Mucosa of stomach (tissue), 1 donor: ENCODE measurements around the gene BAIAP2.
A peak's percentile ranks its signal among the peaks of the same experiment; 100 is the strongest.

ENCODE experiments used
- H3K27me3 ChIP-seq: one replicate; pipeline ENCODE4 v1.7.0; 2013; ENCODE audit warnings: mild to moderate bottlenecking, low read length; ENCODE audit not compliant: control insufficient read depth, insufficient read depth
- H3K36me3 ChIP-seq: one replicate; pipeline ENCODE4 v1.7.0; 2013; ENCODE audit warnings: low read length; ENCODE audit not compliant: control insufficient read depth, insufficient read depth
- H3K4me1 ChIP-seq: one replicate; pipeline ENCODE4 v1.7.0; 2013; ENCODE audit warnings: mild to moderate bottlenecking, low read length; ENCODE audit not compliant: control insufficient read depth, insufficient read depth
- H3K4me3 ChIP-seq: one replicate; pipeline ENCODE4 v1.7.0; 2013; ENCODE audit warnings: low read length
- H3K9ac ChIP-seq: one replicate; pipeline ENCODE4 v1.7.0; 2013; ENCODE audit warnings: mild to moderate bottlenecking, low read length, moderate library complexity
- H3K9me3 ChIP-seq: one replicate; pipeline ENCODE4 v1.7.0; 2013; ENCODE audit warnings: mild to moderate bottlenecking, low read length, moderate library complexity; ENCODE audit not compliant: control insufficient read depth
- donor health status: Pancreatic carcinoma.

Gene BAIAP2

GRCh38 chr17:81129289-81129688, 94.3 kb downstream of the BAIAP2 start:
- Histone ChIP-seq H3K9ac (no peak overlapping the region), H3K4me1 (peaks cover 10% of the 10 kb centered on the region)

DNA sequence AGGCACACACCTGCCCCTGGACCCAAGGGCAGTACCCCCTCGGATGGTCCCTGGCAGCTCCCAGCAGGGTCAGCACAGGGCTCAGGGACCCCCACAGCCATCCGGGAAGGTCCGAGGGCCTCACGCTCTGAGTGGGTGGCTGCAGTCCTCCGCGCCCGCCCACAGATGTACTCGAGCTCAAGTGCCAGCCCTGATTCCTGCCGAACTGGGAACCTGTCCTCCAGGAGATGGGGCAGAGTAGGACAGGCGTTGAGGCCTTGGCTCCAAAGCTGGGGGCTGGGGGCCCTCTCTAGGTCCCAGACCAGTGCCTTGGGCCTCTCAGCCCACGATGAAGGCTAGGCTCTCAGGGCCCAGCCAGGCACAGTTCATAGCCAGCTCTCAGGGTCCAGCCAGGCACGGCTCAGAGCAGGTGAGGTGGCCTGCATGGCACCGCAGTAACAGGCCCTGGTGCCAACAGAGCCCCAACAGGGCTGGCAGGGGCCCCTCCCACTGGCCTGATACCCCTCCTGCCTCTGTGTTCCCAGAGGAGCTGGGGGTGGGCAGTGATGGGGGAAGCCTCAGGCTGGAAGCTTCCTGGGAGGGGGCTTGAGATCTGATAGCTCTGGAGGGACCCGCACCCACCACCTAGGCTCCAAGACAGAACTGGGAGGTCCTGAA, 94.9 kb downstream of the BAIAP2 start:
- H3K9ac ChIP-seq, result no peak overlapping the region
- no peaks in the 10 kb centered on the region for H3K9me3 ChIP-seq
- no peaks in the 10 kb centered on the region for H3K27me3 ChIP-seq
- H3K4me1 ChIP-seq, result peaks cover 10% of the 10 kb centered on the region
- H3K4me3 ChIP-seq, result no peak overlapping the region
- no peaks in the 10 kb centered on the region for H3K36me3 ChIP-seq

More at GRCh38 chr17:81129289-81129688, 94.3 kb downstream of the BAIAP2 start:
- Histone ChIP-seq H3K4me3 (no peak overlapping the region), H3K27me3 (no peaks in the 10 kb centered on the region), H3K9me3 (no peaks in the 10 kb centered on the region), H3K36me3 (no peaks in the 10 kb centered on the region)

DNA sequence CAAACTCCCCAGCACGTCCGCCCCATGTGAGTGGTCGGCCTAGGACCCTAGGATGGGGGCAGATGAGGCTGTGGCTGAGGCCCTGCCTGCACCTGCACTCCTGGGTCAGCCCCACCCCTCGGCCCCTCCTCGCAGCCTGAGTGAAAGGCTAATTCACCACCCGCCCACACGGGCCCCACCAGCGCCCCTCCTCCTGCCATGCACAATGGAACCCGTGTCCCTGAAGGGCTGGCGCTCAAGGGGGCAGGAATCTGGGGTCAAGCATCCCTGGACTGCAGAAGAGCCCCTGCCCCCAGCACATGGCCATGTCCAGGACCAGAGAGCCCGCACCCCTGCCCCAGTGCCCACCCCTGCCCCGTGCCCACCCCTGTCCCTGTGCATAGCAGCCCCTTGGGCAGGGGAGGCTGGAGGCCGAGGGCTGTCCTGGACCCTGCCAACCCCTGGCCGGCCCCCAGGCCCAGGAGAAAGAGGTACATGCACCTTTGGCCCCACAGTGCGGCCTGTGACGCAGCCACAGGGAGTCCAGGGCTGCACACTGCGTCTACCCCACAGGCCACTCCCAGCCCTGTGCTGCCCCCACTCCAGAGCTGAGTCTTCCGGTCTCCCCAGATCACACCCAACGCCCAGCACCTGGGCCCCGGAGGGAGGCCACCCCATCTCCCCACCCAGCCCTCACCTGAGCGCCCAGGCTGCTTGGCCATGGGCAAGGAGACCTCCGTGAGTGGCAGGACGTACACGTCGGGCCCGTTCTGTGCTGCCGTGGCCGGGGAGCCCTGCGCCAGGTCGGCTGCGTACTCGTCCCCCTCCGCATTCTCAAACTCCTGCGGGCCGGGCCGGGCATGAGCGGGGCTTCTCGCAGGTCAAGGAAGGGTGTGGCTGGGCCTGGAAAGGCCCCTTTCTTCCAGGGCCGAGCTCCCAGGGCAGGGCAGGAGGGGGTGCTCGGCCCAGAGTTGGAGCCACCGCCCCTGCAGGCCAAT, 95.7 kb downstream of the BAIAP2 start:
- Histone ChIP-seq H3K4me1 (peaks cover 10% of the 10 kb centered on the region), H3K27me3 (no peaks in the 10 kb centered on the region), H3K9me3 (no peaks in the 10 kb centered on the region), H3K4me3 (no peak overlapping the region), H3K9ac (peak overlapping the region; percentile 51), H3K36me3 (no peaks in the 10 kb centered on the region)

DNA sequence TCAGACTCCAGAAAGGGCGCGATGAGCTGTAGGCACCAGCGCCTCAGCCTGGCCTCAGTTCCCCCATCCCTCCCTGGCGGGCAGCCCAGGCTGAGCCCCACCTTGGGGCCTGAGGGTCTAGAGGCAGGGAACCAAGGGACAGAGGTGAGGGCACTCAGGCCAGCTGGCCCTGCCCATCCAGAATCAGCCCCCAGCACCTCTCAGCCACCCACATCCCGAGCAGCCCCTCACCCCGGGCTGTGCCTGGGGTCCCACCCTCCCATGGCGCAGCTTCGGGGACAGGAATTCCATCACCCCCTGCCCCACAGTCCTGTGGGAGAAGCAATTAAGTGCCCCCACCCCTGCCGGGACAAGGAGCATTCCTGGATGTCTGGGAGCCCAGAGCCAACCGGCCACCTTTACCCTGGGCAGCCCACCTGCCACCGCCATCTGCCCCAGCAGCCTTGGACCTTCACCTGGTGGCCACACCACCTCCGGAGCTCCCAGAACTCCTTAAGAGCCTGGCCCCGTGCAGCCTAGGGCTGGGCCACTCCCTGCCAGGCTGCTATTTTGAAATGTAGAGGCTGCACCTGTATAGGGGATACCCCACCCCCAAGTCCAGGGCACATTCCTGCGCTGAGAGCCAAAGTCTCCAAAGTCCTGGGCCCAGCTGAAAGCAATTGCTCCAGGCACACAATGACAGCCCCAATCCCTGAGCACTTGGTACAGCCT, 96.7 kb downstream of the BAIAP2 start:
- Histone ChIP-seq H3K27me3 (no peaks in the 10 kb centered on the region), H3K36me3 (no peaks in the 10 kb centered on the region), H3K4me3 (no peak overlapping the region), H3K9ac (peak overlapping the region; percentile 51), H3K4me1 (peaks cover 10% of the 10 kb centered on the region), H3K9me3 (no peaks in the 10 kb centered on the region)

DNA sequence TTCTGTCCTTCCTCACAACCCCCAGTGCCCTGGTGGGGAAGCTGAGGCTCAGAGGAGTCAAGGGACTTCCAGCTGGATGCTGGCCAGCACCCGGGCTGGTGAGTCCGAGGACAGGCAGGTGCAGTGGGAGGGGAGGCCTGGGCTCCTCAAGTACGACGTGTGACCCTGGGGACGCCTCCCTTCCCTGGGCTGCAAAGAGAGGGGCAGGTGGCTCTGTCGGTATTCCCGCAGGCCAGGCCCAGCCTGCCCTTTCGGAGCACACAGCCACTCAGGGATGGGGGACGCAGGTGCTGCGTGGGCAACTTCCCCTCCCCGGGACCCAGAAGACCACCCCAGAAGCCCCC, 97.2 kb downstream of the BAIAP2 start:
- H3K9ac ChIP-seq, result peak overlapping the region; percentile 1
- no peaks in the 10 kb centered on the region for H3K27me3 ChIP-seq
- no peaks in the 10 kb centered on the region for H3K9me3 ChIP-seq
- H3K36me3 ChIP-seq, result no peaks in the 10 kb centered on the region
- H3K4me3 ChIP-seq, result no peak overlapping the region
- H3K4me1 ChIP-seq, result peaks cover 10% of the 10 kb centered on the region

DNA sequence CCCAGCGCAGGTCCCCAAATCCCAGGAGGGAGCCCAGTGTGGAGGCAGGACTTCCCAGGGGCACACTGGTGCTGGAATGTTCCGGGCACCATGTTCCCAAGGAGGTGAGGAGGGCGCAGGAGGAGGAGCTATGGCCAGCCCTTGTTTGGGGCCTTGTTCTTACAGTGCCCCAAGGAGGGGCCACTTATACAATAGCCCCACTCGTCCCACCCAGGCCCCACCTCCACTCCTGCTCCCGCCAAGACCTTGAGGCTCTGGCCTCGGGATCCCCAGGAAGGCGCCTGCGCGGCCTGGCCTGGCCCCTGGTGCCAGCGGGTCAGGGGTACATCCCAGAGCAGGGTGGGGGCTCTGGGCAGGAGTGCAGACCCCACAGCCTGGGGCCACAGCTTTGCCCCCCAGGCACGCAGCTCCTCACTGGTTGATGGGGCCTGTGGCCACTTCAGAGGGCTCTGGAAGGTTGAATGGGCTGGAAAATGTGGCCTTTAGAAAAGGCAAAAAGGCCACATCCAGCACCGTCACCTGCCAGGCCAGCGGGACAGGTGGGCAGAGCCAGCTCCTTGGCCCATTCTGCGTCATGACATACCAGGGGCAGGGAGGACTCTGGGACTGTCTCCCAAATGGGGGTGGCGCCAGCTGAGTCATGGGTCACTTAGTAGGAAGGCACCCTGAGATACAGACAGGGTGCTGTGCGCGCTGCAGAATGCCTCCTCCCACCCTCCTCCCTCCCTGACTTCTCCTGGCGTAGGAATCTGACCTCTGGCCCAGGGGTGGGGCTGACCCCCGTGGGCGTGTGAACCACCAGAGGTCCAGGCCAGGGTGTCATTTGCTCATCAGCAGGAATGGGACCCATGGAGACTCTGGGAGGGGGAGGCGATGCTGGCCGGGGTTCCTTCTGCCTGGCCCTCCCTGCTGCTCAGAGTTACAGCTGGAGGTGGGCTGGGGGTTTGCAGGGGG, 98.1 kb downstream of the BAIAP2 start:
- no peak overlapping the region for H3K4me3 ChIP-seq
- H3K27me3 ChIP-seq, result no peaks in the 10 kb centered on the region
- H3K9me3 ChIP-seq, result no peaks in the 10 kb centered on the region
- no peaks in the 10 kb centered on the region for H3K36me3 ChIP-seq
- H3K4me1 ChIP-seq, result peaks cover 10% of the 10 kb centered on the region
- H3K9ac ChIP-seq, result no peak overlapping the region

GRCh38 chr17:81134064-81134781, 99.3 kb downstream of the BAIAP2 start:
- Histone ChIP-seq H3K4me3 (no peak overlapping the region), H3K4me1 (peaks cover 10% of the 10 kb centered on the region), H3K9ac (no peak overlapping the region), H3K36me3 (no peaks in the 10 kb centered on the region), H3K9me3 (no peaks in the 10 kb centered on the region), H3K27me3 (no peaks in the 10 kb centered on the region)

GRCh38 chr17:81135505-81136278, 100.7 kb downstream of the BAIAP2 start:
- no peak overlapping the region for H3K4me3 ChIP-seq

DNA sequence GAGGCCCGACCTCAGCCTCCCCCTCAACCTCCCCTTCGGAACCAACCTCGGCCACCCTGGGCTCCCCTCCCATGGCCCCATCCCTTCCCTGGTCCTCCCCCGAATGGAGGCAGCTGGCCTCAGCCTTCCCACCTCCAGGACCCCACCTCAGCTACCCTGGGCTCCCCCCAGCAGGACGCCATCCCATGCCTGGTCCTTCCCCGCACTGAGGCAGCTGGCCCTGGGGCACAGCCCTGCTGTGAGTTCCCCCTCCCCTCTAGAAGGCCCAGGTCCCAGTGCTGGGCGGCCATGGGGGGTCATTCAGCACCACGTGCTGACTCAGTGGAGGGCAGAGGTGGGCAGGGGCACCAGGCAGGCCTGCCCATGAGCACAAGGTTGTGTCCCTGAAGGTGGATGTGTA, 101.4 kb downstream of the BAIAP2 start:
- H3K4me3 ChIP-seq, result no peak overlapping the region
- H3K9me3 ChIP-seq, result no peaks in the 10 kb centered on the region
- H3K9ac ChIP-seq, result no peak overlapping the region
- no peaks in the 10 kb centered on the region for H3K36me3 ChIP-seq
- no peaks in the 10 kb centered on the region for H3K27me3 ChIP-seq
- peaks cover 10% of the 10 kb centered on the region for H3K4me1 ChIP-seq

More at GRCh38 chr17:81135505-81136278, 100.7 kb downstream of the BAIAP2 start:
- Histone ChIP-seq H3K9me3 (no peaks in the 10 kb centered on the region), H3K4me1 (peaks cover 10% of the 10 kb centered on the region), H3K36me3 (no peaks in the 10 kb centered on the region), H3K27me3 (no peaks in the 10 kb centered on the region), H3K9ac (peak overlapping the region; percentile 43)

DNA sequence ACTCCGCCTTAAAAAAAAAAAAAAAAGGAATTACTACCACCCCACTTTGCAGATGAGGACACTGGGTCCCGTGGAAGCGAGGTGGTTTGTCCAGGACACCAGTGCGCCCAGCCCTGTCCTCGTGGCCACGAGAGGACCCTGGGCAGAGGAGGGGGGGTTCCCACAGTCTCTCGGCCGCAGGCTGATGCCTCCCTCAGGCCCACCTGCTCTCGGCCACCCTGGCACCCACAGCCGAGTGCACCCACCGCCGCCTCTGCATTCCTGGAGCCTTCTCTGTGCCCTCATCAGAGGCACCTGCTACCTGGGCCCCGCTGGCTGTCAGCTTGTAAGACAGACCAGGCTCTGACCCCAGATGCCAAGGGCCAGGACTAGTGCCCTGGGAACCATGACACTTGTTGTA, 102.3 kb downstream of the BAIAP2 start:
- no peaks in the 10 kb centered on the region for H3K36me3 ChIP-seq
- H3K27me3 ChIP-seq, result no peaks in the 10 kb centered on the region
- H3K4me3 ChIP-seq, result no peak overlapping the region
- H3K4me1 ChIP-seq, result peaks cover 3% of the 10 kb centered on the region
- H3K9me3 ChIP-seq, result no peaks in the 10 kb centered on the region
- H3K9ac ChIP-seq, result no peak overlapping the region
